ENCODE measurements around the gene SF3A2.

SF3A2 gene

GRCh38 chr19:2228157-2229030 lies 8.2 kb upstream of the SF3A2 start:
- no peak for DNase-seq

GRCh38 chr19:2229103-2230032 lies 7.3 kb upstream of the SF3A2 start:
- no peak for DNase-seq

GRCh38 chr19:2230033-2230531 lies 6.5 kb upstream of the SF3A2 start:
- DNase-seq = no peak

GRCh38 chr19:2230807-2231533 lies 5.7 kb upstream of the SF3A2 start:
- DNase-seq = no peak

GRCh38 chr19:2231621-2232221 lies 4.9 kb upstream of the SF3A2 start:
- no peak for DNase-seq

- DNase-seq = no peak
These were observed 4.1 kb upstream of the SF3A2 start for GRCh38 chr19:2232286-2233151.

- no peak for DNase-seq
These were observed 2.9 kb upstream of the SF3A2 start for GRCh38 chr19:2233601-2234280.

GRCh38 chr19:2234996-2235380 lies 1.6 kb upstream of the SF3A2 start:
- DNase-seq = no peak

GRCh38 chr19:2235381-2236063 lies 1.1 kb upstream of the SF3A2 start:
- DNase-seq = peak; percentile 80

- DNase-seq = no peak
These were observed 635 bp upstream of the SF3A2 start for GRCh38 chr19:2236064-2236313.

- DNase-seq = no peak
These were observed 636 bp downstream of the SF3A2 start for GRCh38 chr19:2237051-2237868.

- no peak for DNase-seq
These were observed 1.2 kb downstream of the SF3A2 start for GRCh38 chr19:2237869-2238153.

GRCh38 chr19:2239173-2239572 lies 2.5 kb downstream of the SF3A2 start:
- no peak for DNase-seq

GRCh38 chr19:2239771-2240770 lies 3.4 kb downstream of the SF3A2 start:
- no peak for DNase-seq

GRCh38 chr19:2240881-2241760 lies 4.5 kb downstream of the SF3A2 start:
- DNase-seq = no peak

- DNase-seq = no peak
These were observed 5.5 kb downstream of the SF3A2 start for GRCh38 chr19:2242092-2242537.

- no peak for DNase-seq
These were observed 6.2 kb downstream of the SF3A2 start for GRCh38 chr19:2242816-2243215.
